ENCODE results near the gene WNT7B. TPM values are rescaled to one million over a fixed set of nuclear protein-coding genes. Genes with fewer than 3 reads are reported as not detected.

WNT7B gene
- total RNA-seq, 2 experiments from 2014 or later = not detected

- no peak for DNase-seq
- Mint-ChIP-seq H3K36me3 (no peaks in the 10 kb centered on the region), H3K27me3 (peaks cover 31% of the 10 kb centered on the region), H3K9me3 (no peaks in the 10 kb centered on the region), H3K4me3 (no peak overlapping the region), H3K27ac (no peak overlapping the region), H3K4me1 (peaks cover 2% of the 10 kb centered on the region)
- ATAC-seq (ENCODE audit: low read depth) = no peak
- POLR2A ChIA-PET = no interaction called here
Measured at GRCh38 chr22:45978275-45978713, 1.3 kb upstream of the WNT7B start.

GRCh38 chr22:45977551-45978274 lies 751 bp upstream of the WNT7B start:
- H3K4me1 Mint-ChIP-seq = peaks cover 2% of the 10 kb centered on the region
- POLR2A ChIA-PET = no interaction called here
- H3K4me3 Mint-ChIP-seq = no peak overlapping the region
- H3K36me3 Mint-ChIP-seq = no peaks in the 10 kb centered on the region
- ATAC-seq (ENCODE audit: low read depth) (no peak), DNase-seq (no peak)
- H3K27me3 Mint-ChIP-seq = peaks cover 37% of the 10 kb centered on the region
- H3K9me3 Mint-ChIP-seq = no peaks in the 10 kb centered on the region
- H3K27ac Mint-ChIP-seq = no peak overlapping the region

- ATAC-seq (ENCODE audit: low read depth) (no peak), DNase-seq (no peak)
- H3K4me1 Mint-ChIP-seq = peaks cover 2% of the 10 kb centered on the region
- H3K9me3 Mint-ChIP-seq = no peaks in the 10 kb centered on the region
- H3K27ac Mint-ChIP-seq = no peak overlapping the region
- POLR2A ChIA-PET = no interaction called here
- H3K4me3 Mint-ChIP-seq = no peak overlapping the region
- H3K27me3 Mint-ChIP-seq = peaks cover 41% of the 10 kb centered on the region
- H3K36me3 Mint-ChIP-seq = no peaks in the 10 kb centered on the region
Measured at GRCh38 chr22:45976254-45977002, 534 bp downstream of the WNT7B start.

GRCh38 chr22:45975164-45976161 lies 1.5 kb downstream of the WNT7B start:
- POLR2A ChIA-PET = no interaction called here
- no peaks in the 10 kb centered on the region for H3K9me3 Mint-ChIP-seq
- H3K27me3 Mint-ChIP-seq = peaks cover 47% of the 10 kb centered on the region
- DNase-seq (no peak), ATAC-seq (ENCODE audit: low read depth) (no peak)
- no peak overlapping the region for H3K27ac Mint-ChIP-seq
- no peak overlapping the region for H3K4me3 Mint-ChIP-seq
- peaks cover 2% of the 10 kb centered on the region for H3K4me1 Mint-ChIP-seq
- no peaks in the 10 kb centered on the region for H3K36me3 Mint-ChIP-seq

- Mint-ChIP-seq H3K4me1 (peaks cover 2% of the 10 kb centered on the region), H3K36me3 (no peaks in the 10 kb centered on the region), H3K4me3 (no peak overlapping the region), H3K27me3 (peaks cover 54% of the 10 kb centered on the region), H3K9me3 (no peaks in the 10 kb centered on the region), H3K27ac (no peak overlapping the region)
- DNase-seq (no peak), ATAC-seq (ENCODE audit: low read depth) (no peak)
- POLR2A ChIA-PET = no interaction called here
Measured at GRCh38 chr22:45974498-45974897, 2.5 kb downstream of the WNT7B start.

- POLR2A ChIA-PET = no interaction called here
- Mint-ChIP-seq H3K27me3 (peaks cover 49% of the 10 kb centered on the region), H3K27ac (no peak overlapping the region), H3K4me1 (no peaks in the 10 kb centered on the region), H3K9me3 (no peaks in the 10 kb centered on the region), H3K4me3 (no peak overlapping the region), H3K36me3 (no peaks in the 10 kb centered on the region)
- DNase-seq (no peak), ATAC-seq (ENCODE audit: low read depth) (no peak)
Measured at GRCh38 chr22:45972889-45973253, 4.1 kb downstream of the WNT7B start.

- no peaks in the 10 kb centered on the region for H3K4me1 Mint-ChIP-seq
- peaks cover 44% of the 10 kb centered on the region for H3K27me3 Mint-ChIP-seq
- no peaks in the 10 kb centered on the region for H3K9me3 Mint-ChIP-seq
- DNase-seq (no peak), ATAC-seq (ENCODE audit: low read depth) (no peak)
- no peak overlapping the region for H3K4me3 Mint-ChIP-seq
- no peak overlapping the region for H3K27ac Mint-ChIP-seq
- POLR2A ChIA-PET = no interaction called here
- H3K36me3 Mint-ChIP-seq = no peaks in the 10 kb centered on the region
Measured at GRCh38 chr22:45972091-45972888, 4.7 kb downstream of the WNT7B start.

GRCh38 chr22:45971408-45972028 lies 5.4 kb downstream of the WNT7B start:
- no peak overlapping the region for H3K27ac Mint-ChIP-seq
- ATAC-seq (ENCODE audit: low read depth) = no peak
- POLR2A ChIA-PET = no interaction called here
- no peaks in the 10 kb centered on the region for H3K36me3 Mint-ChIP-seq
- no peaks in the 10 kb centered on the region for H3K4me1 Mint-ChIP-seq
- H3K4me3 Mint-ChIP-seq = no peak overlapping the region
- DNase-seq = no peak
- no peaks in the 10 kb centered on the region for H3K9me3 Mint-ChIP-seq
- peaks cover 44% of the 10 kb centered on the region for H3K27me3 Mint-ChIP-seq

- no peak overlapping the region for H3K4me3 Mint-ChIP-seq
- DNase-seq (no peak), ATAC-seq (ENCODE audit: low read depth) (no peak)
- no peaks in the 10 kb centered on the region for H3K9me3 Mint-ChIP-seq
- POLR2A ChIA-PET = no interaction called here
- no peaks in the 10 kb centered on the region for H3K36me3 Mint-ChIP-seq
- H3K4me1 Mint-ChIP-seq = no peaks in the 10 kb centered on the region
- H3K27ac Mint-ChIP-seq = no peak overlapping the region
- peaks cover 44% of the 10 kb centered on the region for H3K27me3 Mint-ChIP-seq
Measured at GRCh38 chr22:45970705-45971407, 6.1 kb downstream of the WNT7B start.

- ATAC-seq (ENCODE audit: low read depth) = no peak
- Mint-ChIP-seq H3K9me3 (no peaks in the 10 kb centered on the region), H3K4me3 (no peak overlapping the region), H3K27me3 (peaks cover 38% of the 10 kb centered on the region), H3K4me1 (no peaks in the 10 kb centered on the region), H3K27ac (no peak overlapping the region), H3K36me3 (no peaks in the 10 kb centered on the region)
- POLR2A ChIA-PET = no interaction called here
- DNase-seq = no peak
Measured at GRCh38 chr22:45969801-45970470, 7.0 kb downstream of the WNT7B start.

GRCh38 chr22:45969414-45969799 lies 7.6 kb downstream of the WNT7B start:
- no peaks in the 10 kb centered on the region for H3K9me3 Mint-ChIP-seq
- ATAC-seq (ENCODE audit: low read depth) (no peak), DNase-seq (no peak)
- no peaks in the 10 kb centered on the region for H3K36me3 Mint-ChIP-seq
- no peak overlapping the region for H3K27ac Mint-ChIP-seq
- POLR2A ChIA-PET = no interaction called here
- no peak overlapping the region for H3K4me3 Mint-ChIP-seq
- peaks cover 33% of the 10 kb centered on the region for H3K27me3 Mint-ChIP-seq
- H3K4me1 Mint-ChIP-seq = no peaks in the 10 kb centered on the region

All from activated naive CD8-positive, alpha-beta T cell treated with anti-CD3 and anti-CD28 coated beads, Interleukin-2, amount 10 ng/mL, durations not matched to agents 7 days and 5 days (primary cell).